HepG2 (cell line): Measurements from ENCODE around the gene KRTAP12-1. TPM values are rescaled to one million over a fixed set of nuclear protein-coding genes. Genes with fewer than 3 reads are reported as not detected.

Experiments used
- AHDC1 ChIP-seq: sonication (generic); formaldehyde crosslinking; IDR thresholded peaks from 2 replicates; pipeline ENCODE4 v1.5.1; 2020; ENCODE audit warnings: mild to moderate bottlenecking, missing genetic modification reagents, borderline replicate concordance
- KLF15 ChIP-seq: sonication (generic); formaldehyde crosslinking; IDR thresholded peaks from 2 replicates; pipeline ENCODE4 v1.8.1; 2023; ENCODE audit warnings: borderline replicate concordance, mild to moderate bottlenecking, inconsistent platforms, missing genetic modification reagents, mixed read lengths
- ZHX2 ChIP-seq, 2 experiments: sonication (generic) in 1 of 2; formaldehyde crosslinking in 1 of 2; IDR thresholded peaks; 2 replicates each; pipeline versions ENCODE4 v1.6.1 to v1.9.0; 2014 to 2022; ENCODE audit warnings: antibody characterized with exemption in 1 of 2, borderline replicate concordance in 1 of 2, inconsistent platforms in 1 of 2, low read depth in 1 of 2, missing genetic modification reagents in 1 of 2
- ZNF496 ChIP-seq: sonication (generic); formaldehyde crosslinking; IDR thresholded peaks from 2 replicates; pipeline ENCODE4 v1.8.1; 2023; ENCODE audit warnings: mild to moderate bottlenecking, moderate library complexity, missing genetic modification reagents; ENCODE audit not compliant: insufficient replicate concordance
- ZNF709 ChIP-seq: sonication (generic); formaldehyde crosslinking; IDR thresholded peaks from 2 replicates; pipeline ENCODE4 v1.5.0; 2020; ENCODE audit warnings: mild to moderate bottlenecking, missing genetic modification reagents
- polyA plus RNA-seq, 8 experiments: library from polyadenylated mRNA; depleted of rRNA in 3 of 8; stranded (reverse) in 7 of 8; unstranded in 1 of 8; fragments of >200 nt; fragmentation: Illumina TruSeq in 4 of 8; extraction: Trizol in 4 of 8; gene quantifications; 2 replicates each; pipeline versions ENCODE4 v1.2.1 to v1.2.3, GENCODE V29; 2011 to 2016; ENCODE audit warnings: low read depth in 4 of 8, missing spikeins in 1 of 8, mixed read lengths in 1 of 8; ENCODE audit not compliant: insufficient read depth in 1 of 8
- total RNA-seq, 5 experiments: library from RNA; depleted of rRNA; stranded (reverse); fragments of >200 nt; fragmentation: Illumina TruSeq; extraction: Trizol; gene quantifications; 2 replicates each; pipeline ENCODE4 v1.2.3, GENCODE V29; 2016; ENCODE audit warnings: low read depth in 1 of 5
- TF ChIP-seq, protein P1 (sequence below), 2 experiments: fragments of 450-650 bp in 1 of 2; sonication (generic) in 1 of 2; formaldehyde crosslinking; IDR thresholded peaks; 2 replicates each; pipeline versions ENCODE4 v1.5.0 to v1.8.0; 2020 to 2022; ENCODE audit warnings: mild to moderate bottlenecking in 1 of 2, missing genetic modification reagents in 1 of 2

Gene KRTAP12-1
- total and polyA plus RNA-seq, 2 of the 13 experiments (the other 11 are each of a cell fraction or from before 2014, with no cell fraction given): not detected

GRCh38 chr21:44722731-44723130, 40.8 kb upstream of the KRTAP12-1 start (continued):
- TF ChIP-seq ZHX2 (IDR thresholded peaks at IDR 0.05; ENCODE audit: low read depth) (no peak), ZHX2 (CRISPR knock-in tag; IDR thresholded peaks at IDR 0.05; ENCODE audit: borderline replicate concordance) (no peak), KLF15 (no peak), ZNF709 (no peak), AHDC1 (CRISPR knock-in tag) (no peak), ZNF496 (CRISPR knock-in tag) (no peak)
- TF ChIP-seq, protein P1, sequence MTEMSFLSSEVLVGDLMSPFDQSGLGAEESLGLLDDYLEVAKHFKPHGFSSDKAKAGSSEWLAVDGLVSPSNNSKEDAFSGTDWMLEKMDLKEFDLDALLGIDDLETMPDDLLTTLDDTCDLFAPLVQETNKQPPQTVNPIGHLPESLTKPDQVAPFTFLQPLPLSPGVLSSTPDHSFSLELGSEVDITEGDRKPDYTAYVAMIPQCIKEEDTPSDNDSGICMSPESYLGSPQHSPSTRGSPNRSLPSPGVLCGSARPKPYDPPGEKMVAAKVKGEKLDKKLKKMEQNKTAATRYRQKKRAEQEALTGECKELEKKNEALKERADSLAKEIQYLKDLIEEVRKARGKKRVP (CRISPR knock-in tag; IDR thresholded peaks at IDR 0.05): no peak
- TF ChIP-seq, all 625 proteins: peak for 0
